ENCODE data around the gene IRF2BP2. TPM values are rescaled to one million over a fixed set of nuclear protein-coding genes. Genes with fewer than 3 reads are reported as not detected.

The IRF2BP2 gene
- total and polyA plus RNA-seq, 2 of the 13 experiments (the other 11 are each of a cell fraction or from before 2014, with no cell fraction given): 140 to 147 TPM

- TF ChIP-seq THAP7 (CRISPR knock-in tag; IDR thresholded peaks at IDR 0.05): no peak
- TF ChIP-seq ZNF18 (CRISPR knock-in tag; IDR thresholded peaks at IDR 0.05; ENCODE audit: insufficient replicate concordance): no peak
- TF ChIP-seq ZBTB7A (CRISPR knock-in tag; IDR thresholded peaks at IDR 0.05): no peak
- no peak for TF ChIP-seq GATA4 (IDR thresholded peaks at IDR 0.05; ENCODE audit: borderline replicate concordance, low read depth)
- no peak for TF ChIP-seq GMEB1 (CRISPR knock-in tag; IDR thresholded peaks at IDR 0.05; ENCODE audit: borderline replicate concordance)
- TF ChIP-seq ZNF143 (CRISPR knock-in tag; IDR thresholded peaks at IDR 0.05): no peak
- no peak for TF ChIP-seq MLLT10 (CRISPR knock-in tag; IDR thresholded peaks at IDR 0.05)
- TF ChIP-seq UBTF (CRISPR knock-in tag; IDR thresholded peaks at IDR 0.05): no peak
- no peak for TF ChIP-seq TSC22D2 (CRISPR knock-in tag; IDR thresholded peaks at IDR 0.05; ENCODE audit: borderline replicate concordance)
- TF ChIP-seq KLF13 (CRISPR knock-in tag; IDR thresholded peaks at IDR 0.05): no peak
- TF ChIP-seq NBN (conservative IDR thresholded peaks at IDR 0.05): no peak
- TF ChIP-seq SOX5 (CRISPR knock-in tag; IDR thresholded peaks at IDR 0.05; ENCODE audit: borderline replicate concordance): no peak
- no peak for TF ChIP-seq ZNF75D (CRISPR knock-in tag; IDR thresholded peaks at IDR 0.05; ENCODE audit: borderline replicate concordance)
- TF ChIP-seq MAFF (IDR thresholded peaks at IDR 0.05; ENCODE audit: low read depth, low read length): peak; percentile 51; the same call in 1 of the 2 replicates
- no peak for TF ChIP-seq GATAD2A (CRISPR knock-in tag; IDR thresholded peaks at IDR 0.05)
- TF ChIP-seq HOXA7 (CRISPR knock-in tag; IDR thresholded peaks at IDR 0.05): no peak
- no peak for TF ChIP-seq ARID4A (CRISPR knock-in tag; IDR thresholded peaks at IDR 0.05; ENCODE audit: borderline replicate concordance)
- TF ChIP-seq HNF4A (CRISPR knock-in tag; IDR thresholded peaks at IDR 0.05): no peak
- TF ChIP-seq BORCS8-MEF2B (CRISPR knock-in tag; IDR thresholded peaks at IDR 0.05): no peak
- no peak for TF ChIP-seq ZNF605 (CRISPR knock-in tag; IDR thresholded peaks at IDR 0.05)
Measured at GRCh38 chr1:234645964-234646363, 36.0 kb upstream of the IRF2BP2 start (continued).

Data from HepG2 (cell line).